GM06990 (cell line): ENCODE measurements around the gene C2CD4D.

Experiments used
- DNase-seq: peaks from one replicate; pipeline ENCODE4 v3.0.0-alpha.2; 2011; ENCODE audit not compliant: insufficient read length; ENCODE audit errors: extremely low read depth
- H3K27me3 ChIP-seq: replicated peaks from 2 replicates; pipeline ENCODE4 v1.6.0; 2011; ENCODE audit warnings: low read length; ENCODE audit not compliant: control insufficient read depth, insufficient read depth
- H3K36me3 ChIP-seq: 2 replicates; pipeline ENCODE4 v1.5.1; 2011; ENCODE audit warnings: low read length; ENCODE audit not compliant: control insufficient read depth, insufficient read depth
- H3K4me3 ChIP-seq: replicated peaks from 2 replicates; pipeline ENCODE4 v1.5.1; 2011; ENCODE audit warnings: low read depth, mild to moderate bottlenecking, control low read depth, low read length
- CTCF ChIP-seq: IDR thresholded peaks from 2 replicates; pipeline ENCODE4 v1.5.1; 2011; ENCODE audit warnings: low read length, control low read depth, mild to moderate bottlenecking, inconsistent platforms; ENCODE audit not compliant: insufficient read depth, poor library complexity, severe bottlenecking

The C2CD4D gene

GRCh38 chr1:151803915-151804314 is 35.7 kb downstream of the C2CD4D start:
- H3K4me3 ChIP-seq: no peak overlapping the region
- no peaks in the 10 kb centered on the region for H3K36me3 ChIP-seq
- H3K27me3 ChIP-seq: no peaks in the 10 kb centered on the region; the same call in none of the 2 replicates
- DNase-seq: no peak
- TF ChIP-seq CTCF: no peak

- Histone ChIP-seq H3K36me3 (no peaks in the 10 kb centered on the region), H3K4me3 (no peak overlapping the region), H3K27me3 (no peaks in the 10 kb centered on the region; the same call in none of the 2 replicates)
- TF ChIP-seq CTCF: no peak
- no peak for DNase-seq
These were observed 36.5 kb downstream of the C2CD4D start for GRCh38 chr1:151803164-151803563.

- Histone ChIP-seq H3K36me3 (no peaks in the 10 kb centered on the region), H3K27me3 (no peaks in the 10 kb centered on the region; the same call in none of the 2 replicates), H3K4me3 (no peak overlapping the region)
- no peak for DNase-seq
- no peak for TF ChIP-seq CTCF
These were observed 37.2 kb downstream of the C2CD4D start for GRCh38 chr1:151802372-151802771.

- no peaks in the 10 kb centered on the region for H3K36me3 ChIP-seq
- H3K27me3 ChIP-seq: no peaks in the 10 kb centered on the region; the same call in none of the 2 replicates
- TF ChIP-seq CTCF: no peak
- DNase-seq: no peak
- no peak overlapping the region for H3K4me3 ChIP-seq
These were observed 37.8 kb downstream of the C2CD4D start for GRCh38 chr1:151801846-151802245.

GRCh38 chr1:151801310-151801820 is 38.3 kb downstream of the C2CD4D start:
- DNase-seq: no peak
- H3K4me3 ChIP-seq: no peak overlapping the region
- no peaks in the 10 kb centered on the region for H3K36me3 ChIP-seq
- TF ChIP-seq CTCF: no peak
- no peaks in the 10 kb centered on the region; the same call in none of the 2 replicates for H3K27me3 ChIP-seq

- no peak for DNase-seq
These were observed 38.8 kb downstream of the C2CD4D start for GRCh38 chr1:151800830-151801229.

More at GRCh38 chr1:151800830-151801229, 38.8 kb downstream of the C2CD4D start:
- Histone ChIP-seq H3K36me3 (no peaks in the 10 kb centered on the region), H3K27me3 (no peaks in the 10 kb centered on the region; the same call in 1 of the 2 replicates), H3K4me3 (no peak overlapping the region)
- no peak for TF ChIP-seq CTCF
